Bronchial epithelial cell (primary cell): ENCODE data around the gene LRRC4C. TPM values are rescaled to one million over a fixed set of nuclear protein-coding genes. Genes with fewer than 3 reads are reported as not detected.

Experiments
- DNase-seq: peaks from one replicate; pipeline ENCODE4 v3.0.0-alpha.2; 2010; ENCODE audit warnings: low read depth
- FAIRE-seq: peaks from 2 replicates; lab custom pipeline; 2011; peaks lifted over from hg19 to GRCh38; lab: Jason Lieb, UNC
- H3K27me3 ChIP-seq: 2 replicates; pipeline ENCODE4 v1.5.1; 2011; ENCODE audit warnings: low read length; ENCODE audit not compliant: control insufficient read depth, insufficient read depth
- H3K36me3 ChIP-seq: 2 replicates; pipeline ENCODE4 v1.5.1; 2011; ENCODE audit warnings: low read length; ENCODE audit not compliant: control insufficient read depth, insufficient read depth
- H3K4me3 ChIP-seq: 2 replicates; pipeline ENCODE4 v1.5.1; 2011; ENCODE audit warnings: mild to moderate bottlenecking, low read depth, low read length, control low read depth
- CTCF ChIP-seq: IDR thresholded peaks from 2 replicates; pipeline ENCODE4 v1.5.1; 2011; ENCODE audit warnings: mild to moderate bottlenecking, moderate library complexity, low read length, control low read depth, inconsistent platforms; ENCODE audit not compliant: insufficient read depth, severe bottlenecking
- total RNA-seq: library from RNA; depleted of rRNA; stranded (reverse); fragments of >200 nt; gene quantifications from 2 replicates; pipeline ENCODE4 v1.2.1, GENCODE V29; 2014

LRRC4C gene
- total RNA-seq, 1 donor from 2014 or later, result not detected

- Histone ChIP-seq H3K27me3 (no peaks in the 10 kb centered on the region), H3K4me3 (no peak overlapping the region), H3K36me3 (no peaks in the 10 kb centered on the region)
- no peak for DNase-seq
- no peak for TF ChIP-seq CTCF
- FAIRE-seq, result no peak
Observed at GRCh38 chr11:41245184-41245583, 214.3 kb downstream of the LRRC4C start.

- DNase-seq (no peak), FAIRE-seq (no peak)
- Histone ChIP-seq H3K36me3 (no peaks in the 10 kb centered on the region), H3K27me3 (no peaks in the 10 kb centered on the region), H3K4me3 (no peak overlapping the region)
- no peak for TF ChIP-seq CTCF
Observed at GRCh38 chr11:41237382-41237781, 222.1 kb downstream of the LRRC4C start.

- FAIRE-seq (no peak), DNase-seq (no peak)
- no peak overlapping the region for H3K4me3 ChIP-seq
- no peaks in the 10 kb centered on the region for H3K27me3 ChIP-seq
- no peak for TF ChIP-seq CTCF
- no peaks in the 10 kb centered on the region for H3K36me3 ChIP-seq
Observed at GRCh38 chr11:41235668-41236067, 223.8 kb downstream of the LRRC4C start.

- TF ChIP-seq CTCF, result no peak
- Histone ChIP-seq H3K36me3 (no peaks in the 10 kb centered on the region), H3K27me3 (no peaks in the 10 kb centered on the region), H3K4me3 (no peak overlapping the region)
- DNase-seq (no peak), FAIRE-seq (no peak)
Observed at GRCh38 chr11:41225856-41226633, 233.4 kb downstream of the LRRC4C start.

- Histone ChIP-seq H3K36me3 (no peaks in the 10 kb centered on the region), H3K4me3 (no peak overlapping the region), H3K27me3 (no peaks in the 10 kb centered on the region)
- FAIRE-seq (no peak), DNase-seq (no peak)
- no peak for TF ChIP-seq CTCF
Observed at GRCh38 chr11:41222236-41222635, 237.2 kb downstream of the LRRC4C start.

- DNase-seq, result no peak
- no peaks in the 10 kb centered on the region for H3K27me3 ChIP-seq
- H3K36me3 ChIP-seq, result no peaks in the 10 kb centered on the region
- TF ChIP-seq CTCF, result no peak
- no peak overlapping the region for H3K4me3 ChIP-seq
- no peak for FAIRE-seq
Observed at GRCh38 chr11:41206388-41206787, 253.1 kb downstream of the LRRC4C start.
